ENCODE results near the gene GMCL1. TPM values are rescaled to one million over a fixed set of nuclear protein-coding genes. Genes with fewer than 3 reads are reported as not detected.

Gene GMCL1
- total RNA-seq, 1 experiment from 2014 or later, result 20.8 TPM

- no peaks in the 10 kb centered on the region for H3K9me3 ChIP-seq (ENCODE audit: low read depth, low read length, poor library complexity, severe bottlenecking)
- H3K4me1 ChIP-seq (ENCODE audit: insufficient read depth, low read length, poor library complexity, severe bottlenecking), result no peaks in the 10 kb centered on the region
- TF ChIP-seq CTCF (conservative IDR thresholded peaks at IDR 0.05; ENCODE audit: low read depth, low read length) (no peak), EZH2 (IDR thresholded peaks at IDR 0.05; ENCODE audit: borderline replicate concordance, low read depth, low read length, poor library complexity, severe bottlenecking) (no peak)
- intact Hi-C loops (cut with micrococcal nuclease; ENCODE audit: unreplicated experiment), result no loop called here
- CTCF ChIA-PET, result interaction anchor here (0.6 kb wide), 1 partner anchor 430 kb away, joined by 4 read pairs; the partner anchor contains the start of gene SNRPG
- no peak overlapping the region for H3K27ac ChIP-seq (ENCODE audit: low read depth, low read length, poor library complexity, severe bottlenecking)
- no TSS peak for BruUV-seq (replicated peaks)
- no peak overlapping the region for H3K4me3 ChIP-seq (ENCODE audit: low read depth, low read length, poor library complexity, severe bottlenecking)
- DNase-seq (ENCODE audit: low spot score), result no peak
- peaks cover 14% of the 10 kb centered on the region for H3K36me3 ChIP-seq (ENCODE audit: insufficient read depth, low read length, poor library complexity, severe bottlenecking)
- POLR2A ChIA-PET (ENCODE audit: low non-redundant PET), result no interaction called here
- H3K27me3 ChIP-seq (replicated peaks; ENCODE audit: insufficient read depth, low read depth, low read length, poor library complexity), result no peaks in the 10 kb centered on the region
These were observed 33.8 kb downstream of the GMCL1 start for GRCh38 chr2:69863298-69863697.

- no peak for DNase-seq (ENCODE audit: low spot score)
- BruUV-seq (replicated peaks), result no TSS peak
- ChIA-PET POLR2A (ENCODE audit: low non-redundant PET) (no interaction called here), CTCF (no interaction called here)
- Histone ChIP-seq H3K4me1 (ENCODE audit: insufficient read depth, low read length, poor library complexity, severe bottlenecking) (no peaks in the 10 kb centered on the region), H3K27me3 (replicated peaks; ENCODE audit: insufficient read depth, low read depth, low read length, poor library complexity) (no peaks in the 10 kb centered on the region), H3K27ac (ENCODE audit: low read depth, low read length, poor library complexity, severe bottlenecking) (no peak overlapping the region), H3K4me3 (ENCODE audit: low read depth, low read length, poor library complexity, severe bottlenecking) (no peak overlapping the region), H3K9me3 (ENCODE audit: low read depth, low read length, poor library complexity, severe bottlenecking) (no peaks in the 10 kb centered on the region), H3K36me3 (ENCODE audit: insufficient read depth, low read length, poor library complexity, severe bottlenecking) (no peaks in the 10 kb centered on the region)
- no peak for TF ChIP-seq CTCF (conservative IDR thresholded peaks at IDR 0.05; ENCODE audit: low read depth, low read length)
- TF ChIP-seq EZH2 (IDR thresholded peaks at IDR 0.05; ENCODE audit: borderline replicate concordance, low read depth, low read length, poor library complexity, severe bottlenecking), result no peak
- intact Hi-C loops (cut with micrococcal nuclease; ENCODE audit: unreplicated experiment), result no loop called here
These were observed 59.0 kb downstream of the GMCL1 start for GRCh38 chr2:69888451-69888850.

- intact Hi-C loops (cut with micrococcal nuclease; ENCODE audit: unreplicated experiment), result no loop called here
- POLR2A ChIA-PET (ENCODE audit: low non-redundant PET), result no interaction called here
- Histone ChIP-seq H3K4me1 (ENCODE audit: insufficient read depth, low read length, poor library complexity, severe bottlenecking) (no peaks in the 10 kb centered on the region), H3K9me3 (ENCODE audit: low read depth, low read length, poor library complexity, severe bottlenecking) (no peaks in the 10 kb centered on the region), H3K36me3 (ENCODE audit: insufficient read depth, low read length, poor library complexity, severe bottlenecking) (no peaks in the 10 kb centered on the region), H3K4me3 (ENCODE audit: low read depth, low read length, poor library complexity, severe bottlenecking) (no peak overlapping the region), H3K27ac (ENCODE audit: low read depth, low read length, poor library complexity, severe bottlenecking) (no peak overlapping the region), H3K27me3 (replicated peaks; ENCODE audit: insufficient read depth, low read depth, low read length, poor library complexity) (no peaks in the 10 kb centered on the region)
- DNase-seq (ENCODE audit: low spot score), result no peak
- no peak for TF ChIP-seq EZH2 (IDR thresholded peaks at IDR 0.05; ENCODE audit: borderline replicate concordance, low read depth, low read length, poor library complexity, severe bottlenecking)
- TF ChIP-seq CTCF (conservative IDR thresholded peaks at IDR 0.05; ENCODE audit: low read depth, low read length), result no peak
- CTCF ChIA-PET, result no interaction called here
- BruUV-seq (replicated peaks), result no TSS peak
These were observed 59.8 kb downstream of the GMCL1 start for GRCh38 chr2:69889302-69889701.
